Measurements from ENCODE around the gene COX4I1.

DNA sequence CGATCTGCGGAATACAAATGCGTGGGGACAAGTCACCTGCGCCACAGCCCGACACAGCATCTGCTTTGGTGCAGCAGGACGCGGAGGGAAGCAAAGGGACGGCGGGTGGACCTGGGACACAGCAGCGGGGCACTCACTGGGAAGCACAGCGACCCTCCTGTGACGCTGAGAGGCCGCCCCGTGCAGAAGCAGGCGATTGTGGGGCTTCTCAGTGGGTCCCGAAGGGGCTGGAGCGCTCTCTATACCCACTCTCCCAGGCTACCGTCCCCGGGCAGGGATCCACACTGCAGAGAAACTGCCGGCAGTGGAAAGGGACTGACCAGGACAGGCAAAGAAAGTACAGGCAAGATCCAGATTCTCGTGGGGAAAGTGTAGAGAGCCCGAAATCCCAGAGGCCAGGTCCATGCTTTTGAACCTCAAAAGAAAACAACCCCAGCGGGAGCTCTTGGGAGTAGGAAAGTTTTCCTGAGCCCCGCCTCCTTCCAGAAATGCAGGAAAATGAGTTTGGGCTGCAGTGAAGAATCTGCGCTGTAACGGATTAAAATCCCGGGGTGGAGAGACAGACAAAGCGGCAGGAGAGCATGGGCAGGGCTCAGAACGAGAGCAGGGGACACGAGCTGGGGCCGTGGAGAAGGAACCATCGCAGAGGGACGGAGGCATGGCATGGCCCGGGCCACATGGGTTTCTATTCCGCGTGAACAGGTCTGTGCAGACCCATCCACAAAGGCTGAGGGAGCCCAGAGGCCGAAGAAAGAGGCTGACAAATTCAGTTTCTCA, 12.7 kb downstream of the COX4I1 start:
- TF ChIP-seq CTCF (conservative IDR thresholded peaks at IDR 0.05; ENCODE audit: low read length) (no peak), EZH2phosphoT487 (IDR thresholded peaks at IDR 0.05; ENCODE audit: borderline replicate concordance) (no peak)

All from Loucy (cell line).